Calu3 (cell line): Measurements from ENCODE around the gene ZMYND10. TPM values are rescaled to one million over a fixed set of nuclear protein-coding genes. Genes with fewer than 3 reads are reported as not detected.
A peak's percentile ranks its signal among the peaks of the same experiment; 100 is the strongest.

Experiments used
- BruUV-seq: library from RNA; stranded (reverse); fragments of 400-500 nt; replicated peaks from 2 replicates; lab custom pipeline; 2021; lab: Mats Ljungman, UMichigan
- CTCF ChIA-PET: fragments of 300-600 bp; sonication (Branson Sonifier 250); formaldehyde crosslinking; loops from one replicate; lab custom pipeline; 2022; ENCODE audit warnings: antibody characterized with exemption; lab: Charles Lee
- DNase-seq: peaks from one replicate; pipeline ENCODE4 v3.0.0; 2022
- H3K27ac Mint-ChIP-seq: one replicate; pipeline ENCODE4 v1.8.0; 2022; ENCODE audit warnings: mixed read lengths; ENCODE audit not compliant: unreplicated experiment
- H3K27me3 Mint-ChIP-seq: one replicate; pipeline ENCODE4 v1.8.0; 2022; ENCODE audit warnings: mixed read lengths; ENCODE audit not compliant: unreplicated experiment
- H3K36me3 Mint-ChIP-seq: one replicate; pipeline ENCODE4 v1.8.0; 2022; ENCODE audit warnings: mild to moderate bottlenecking, moderate library complexity, mixed read lengths; ENCODE audit not compliant: insufficient read depth, unreplicated experiment
- H3K4me1 Mint-ChIP-seq: one replicate; pipeline ENCODE4 v1.8.0; 2022; ENCODE audit warnings: mild to moderate bottlenecking, low read depth, mixed read lengths; ENCODE audit not compliant: unreplicated experiment
- H3K4me3 Mint-ChIP-seq: one replicate; pipeline ENCODE4 v1.8.0; 2022; ENCODE audit warnings: mild to moderate bottlenecking, low read depth, moderate library complexity, mixed read lengths; ENCODE audit not compliant: unreplicated experiment
- H3K9me3 Mint-ChIP-seq: one replicate; pipeline ENCODE4 v1.8.0; 2022; ENCODE audit warnings: low read depth, mixed read lengths; ENCODE audit not compliant: unreplicated experiment
- CTCF ChIP-seq: fragments of 200-600 bp; IDR thresholded peaks from one replicate; pipeline ENCODE4 v1.8.0; 2022; ENCODE audit warnings: antibody characterized with exemption; ENCODE audit not compliant: unreplicated experiment
- intact Hi-C: fragments of 100-400 bp; cut with micrococcal nuclease; formaldehyde crosslinking; loops from one replicate; pipeline ENCODE4 v1.10.0; 2022; ENCODE audit not compliant: unreplicated experiment
- total RNA-seq: library from RNA; stranded (reverse); gene quantifications from 2 replicates; pipeline ENCODE4 v1.2.3, GENCODE V29; 2022

ZMYND10 gene
- total RNA-seq, 1 experiment from 2014 or later: 0.71 TPM

DNA sequence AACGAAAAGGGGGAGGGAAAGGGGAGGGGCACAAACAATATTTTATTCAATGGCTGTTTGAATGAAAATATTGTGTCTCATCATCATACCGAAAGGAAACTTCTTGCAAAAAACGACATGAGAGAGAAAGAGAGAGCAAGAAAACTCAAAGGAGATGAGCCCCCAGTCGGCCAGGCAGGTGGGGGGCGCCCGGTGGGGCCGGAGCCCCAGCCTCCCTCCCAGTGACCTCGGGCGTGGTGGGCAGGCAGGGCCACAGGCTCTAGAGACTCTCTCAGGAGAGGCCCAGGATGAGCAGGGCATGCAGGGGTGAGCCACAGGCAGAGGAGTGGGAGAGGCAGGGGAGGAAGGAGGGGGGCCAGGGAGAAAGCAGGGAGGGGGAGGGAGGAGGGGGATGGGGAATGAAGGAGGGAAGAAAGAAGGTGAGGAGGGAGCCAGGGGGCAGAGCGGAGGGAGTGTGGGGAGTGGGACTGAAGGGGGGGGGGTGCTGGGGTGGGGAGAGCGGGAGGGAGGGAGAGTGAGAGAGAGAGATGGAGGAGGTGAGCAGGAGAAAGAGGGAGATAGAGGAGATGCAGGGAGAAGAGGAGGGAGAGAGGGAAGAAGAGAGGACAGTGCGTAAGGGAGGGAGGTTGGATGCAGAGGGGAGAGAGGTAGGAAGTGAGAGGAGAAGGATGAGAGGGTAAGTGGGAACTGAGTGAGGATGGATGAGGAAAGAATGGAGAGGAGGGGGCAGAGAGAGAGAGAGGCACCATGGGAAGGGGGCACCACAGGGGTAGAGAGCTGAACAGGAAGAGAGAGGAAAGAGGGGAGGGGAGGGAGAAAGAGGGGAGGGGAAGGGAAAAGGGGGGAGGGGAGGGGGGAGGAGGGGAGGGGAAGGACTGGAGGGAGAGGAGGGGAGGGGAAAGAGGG, 27.9 kb upstream of the ZMYND10 start:
- intact Hi-C loops: loop anchor here (10.0 kb wide), 1 partner anchor 51 kb away; no protein-coding TSS in a partner anchor
- H3K27ac Mint-ChIP-seq: no peak overlapping the region
- TF ChIP-seq CTCF: no peak
- H3K9me3 Mint-ChIP-seq: no peaks in the 10 kb centered on the region
- H3K36me3 Mint-ChIP-seq: no peaks in the 10 kb centered on the region
- BruUV-seq: no TSS peak
- H3K27me3 Mint-ChIP-seq: peaks cover 84% of the 10 kb centered on the region
- no peak overlapping the region for H3K4me3 Mint-ChIP-seq
- no peaks in the 10 kb centered on the region for H3K4me1 Mint-ChIP-seq
- CTCF ChIA-PET: no interaction called here
- DNase-seq: no peak

GRCh38 chr3:50372349-50372748, 26.8 kb upstream of the ZMYND10 start:
- Mint-ChIP-seq H3K9me3 (no peaks in the 10 kb centered on the region), H3K36me3 (peaks cover under 1% of the 10 kb centered on the region), H3K4me3 (no peak overlapping the region), H3K4me1 (no peaks in the 10 kb centered on the region), H3K27me3 (peaks cover 80% of the 10 kb centered on the region), H3K27ac (no peak overlapping the region)
- DNase-seq: no peak
- no TSS peak for BruUV-seq
- TF ChIP-seq CTCF: no peak
- intact Hi-C loops: loop anchor here (10.0 kb wide), 1 partner anchor 52 kb away; no protein-coding TSS in a partner anchor
- CTCF ChIA-PET: no interaction called here

DNA sequence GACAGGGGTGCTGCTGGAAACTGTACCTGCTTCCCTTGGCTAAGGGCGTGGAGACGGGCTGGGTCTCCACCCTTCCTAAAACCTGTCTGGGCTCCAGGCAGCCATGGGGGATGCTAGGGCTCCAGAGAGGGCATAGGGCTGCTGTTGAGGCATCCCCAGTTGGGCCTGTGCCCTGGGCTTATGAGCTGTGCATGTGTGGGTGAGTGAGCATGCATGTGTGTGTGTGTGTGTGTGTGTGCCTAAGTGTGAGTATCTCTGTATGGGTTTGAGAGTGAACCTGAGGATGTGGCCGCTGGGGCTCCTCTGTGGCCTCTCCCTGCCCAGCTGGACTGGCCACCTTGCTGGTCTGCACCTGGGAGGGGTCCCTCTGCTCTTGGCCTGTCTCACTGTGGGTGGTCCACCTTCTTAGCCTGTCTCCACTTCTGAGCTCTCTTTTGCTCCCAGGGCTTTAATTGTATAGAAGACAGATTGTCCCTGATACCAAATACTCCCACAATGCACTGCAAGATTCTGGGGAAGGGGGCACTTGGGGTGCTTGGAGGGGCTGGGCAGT, 25.7 kb upstream of the ZMYND10 start:
- no peak for DNase-seq
- H3K4me3 Mint-ChIP-seq: no peak overlapping the region
- H3K4me1 Mint-ChIP-seq: no peaks in the 10 kb centered on the region
- BruUV-seq: no TSS peak
- H3K27ac Mint-ChIP-seq: no peak overlapping the region
- TF ChIP-seq CTCF: no peak
- peaks cover 4% of the 10 kb centered on the region for H3K36me3 Mint-ChIP-seq
- CTCF ChIA-PET: interaction anchor here (0.6 to 1.2 kb wide), 6 partner anchors 10 to 178 kb away, joined by 3 to 18 read pairs (median 3); no protein-coding TSS in a partner anchor
- peaks cover 68% of the 10 kb centered on the region for H3K27me3 Mint-ChIP-seq
- intact Hi-C loops: loop anchor here (10.0 kb wide), 1 partner anchor 54 kb away; no protein-coding TSS in a partner anchor
- H3K9me3 Mint-ChIP-seq: no peaks in the 10 kb centered on the region

DNA sequence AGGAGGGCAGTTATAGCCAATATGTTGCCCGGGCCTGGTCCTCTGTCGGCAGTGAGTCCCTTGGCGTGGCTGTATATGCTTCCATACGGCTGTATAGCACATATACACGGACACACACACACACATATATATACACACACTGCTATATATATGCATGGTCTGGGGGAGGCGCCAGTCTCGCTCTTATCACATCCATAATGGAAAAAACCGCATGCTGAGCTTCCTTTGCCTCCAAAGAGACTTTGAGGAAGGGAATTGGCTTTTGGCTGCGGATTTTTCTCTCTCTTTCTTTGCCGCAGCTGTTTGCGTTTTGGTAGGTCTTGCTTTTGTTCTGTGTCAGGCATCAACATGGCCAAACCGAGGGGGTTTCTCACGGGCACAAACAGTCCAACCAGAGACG, 25.1 kb upstream of the ZMYND10 start:
- intact Hi-C loops: loop anchor here (1.0 to 10.0 kb wide), 2 partner anchors 54 to 172 kb away; no protein-coding TSS in a partner anchor
- peak; percentile 27 for DNase-seq
- H3K4me1 Mint-ChIP-seq: no peaks in the 10 kb centered on the region
- H3K9me3 Mint-ChIP-seq: no peaks in the 10 kb centered on the region
- peaks cover 6% of the 10 kb centered on the region for H3K36me3 Mint-ChIP-seq
- peaks cover 63% of the 10 kb centered on the region for H3K27me3 Mint-ChIP-seq
- no peak overlapping the region for H3K27ac Mint-ChIP-seq
- CTCF ChIA-PET: interaction anchor here (0.6 to 1.2 kb wide), 6 partner anchors 10 to 179 kb away, joined by 3 to 18 read pairs (median 3); no protein-coding TSS in a partner anchor
- BruUV-seq: no TSS peak
- no peak for TF ChIP-seq CTCF
- no peak overlapping the region for H3K4me3 Mint-ChIP-seq
